Amygdala (tissue), 56 donors: ENCODE measurements around the gene STMND1.

ENCODE experiments used
- DNase-seq, 56 donors: peaks; one replicate each; lab custom pipeline; 2025; lab: John Stamatoyannopoulos, UW

STMND1 gene

GRCh38 chr6:17096652-17097051, 5.2 kb upstream of the STMND1 start:
- peak in 1 of 56 donors; percentile 77 for DNase-seq

- DNase-seq: no peak
These were observed 3.9 kb upstream of the STMND1 start for GRCh38 chr6:17097982-17098381.

- DNase-seq: no peak
These were observed 3.3 kb upstream of the STMND1 start for GRCh38 chr6:17098538-17098937.

- DNase-seq: no peak
These were observed 2.3 kb upstream of the STMND1 start for GRCh38 chr6:17099401-17100059.

- DNase-seq: no peak
These were observed 1.0 kb upstream of the STMND1 start for GRCh38 chr6:17100806-17101205.

GRCh38 chr6:17102258-17102870, 514 bp downstream of the STMND1 start:
- DNase-seq: no peak

GRCh38 chr6:17103715-17104114, 1.9 kb downstream of the STMND1 start:
- no peak for DNase-seq

GRCh38 chr6:17107863-17108262, 6.0 kb downstream of the STMND1 start:
- DNase-seq: no peak

- DNase-seq: no peak
These were observed 13.6 kb downstream of the STMND1 start for GRCh38 chr6:17115251-17116116.

GRCh38 chr6:17116117-17116440, 14.2 kb downstream of the STMND1 start:
- no peak for DNase-seq

GRCh38 chr6:17120019-17120418, 18.2 kb downstream of the STMND1 start:
- no peak for DNase-seq

- no peak for DNase-seq
These were observed 23.6 kb downstream of the STMND1 start for GRCh38 chr6:17125407-17125806.

GRCh38 chr6:17130786-17131185, 28.9 kb downstream of the STMND1 start:
- DNase-seq: no peak

GRCh38 chr6:17132967-17133366, 31.1 kb downstream of the STMND1 start:
- no peak for DNase-seq

GRCh38 chr6:17138033-17138432, 36.2 kb downstream of the STMND1 start:
- DNase-seq: no peak

- DNase-seq: no peak
These were observed 42.2 kb downstream of the STMND1 start for GRCh38 chr6:17144016-17144415.

- DNase-seq: no peak
These were observed 47.7 kb downstream of the STMND1 start for GRCh38 chr6:17149571-17149970.

GRCh38 chr6:17150096-17150495, 48.2 kb downstream of the STMND1 start:
- no peak for DNase-seq

- DNase-seq: no peak
These were observed 50.0 kb downstream of the STMND1 start for GRCh38 chr6:17151888-17152287.

GRCh38 chr6:17152703-17153102, 50.9 kb downstream of the STMND1 start:
- DNase-seq: no peak

GRCh38 chr6:17156112-17156921, 54.5 kb downstream of the STMND1 start:
- peak in 42 of 56 donors; percentile 1 to 85 (median 30) for DNase-seq
